ENCODE data around the gene PATE4.

The PATE4 gene, protein sequence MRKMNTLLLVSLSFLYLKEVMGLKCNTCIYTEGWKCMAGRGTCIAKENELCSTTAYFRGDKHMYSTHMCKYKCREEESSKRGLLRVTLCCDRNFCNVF

DNA sequence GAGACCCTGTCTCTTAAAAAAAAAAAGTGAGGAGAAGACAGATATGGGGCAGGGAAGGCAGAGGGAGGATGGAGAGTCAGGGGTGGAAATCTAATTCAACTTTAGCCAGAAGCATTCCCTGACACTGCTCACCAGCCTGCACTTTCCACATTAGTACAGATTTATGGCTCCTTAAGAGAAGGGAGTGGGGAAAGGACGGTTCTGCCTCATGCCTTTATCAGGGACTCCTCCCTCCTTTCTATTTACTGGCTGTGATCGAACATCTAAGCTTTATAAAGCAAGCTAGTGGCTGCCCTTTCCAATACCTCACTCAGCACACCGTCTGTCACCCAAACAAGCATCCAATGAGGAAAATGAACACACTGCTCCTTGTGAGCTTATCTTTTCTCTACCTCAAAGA, at the start of gene PATE4:
Gene PATE4, plus strand, starts transcription at position 301 of the 400 bp plus-strand sequence. Its CDS starts 44 bp downstream, at position 345.
- H3K4me3 ChIP-seq (ENCODE audit: low read depth, low read length): no peak within 1 kb of the TSS
- TF ChIP-seq, protein P1, sequence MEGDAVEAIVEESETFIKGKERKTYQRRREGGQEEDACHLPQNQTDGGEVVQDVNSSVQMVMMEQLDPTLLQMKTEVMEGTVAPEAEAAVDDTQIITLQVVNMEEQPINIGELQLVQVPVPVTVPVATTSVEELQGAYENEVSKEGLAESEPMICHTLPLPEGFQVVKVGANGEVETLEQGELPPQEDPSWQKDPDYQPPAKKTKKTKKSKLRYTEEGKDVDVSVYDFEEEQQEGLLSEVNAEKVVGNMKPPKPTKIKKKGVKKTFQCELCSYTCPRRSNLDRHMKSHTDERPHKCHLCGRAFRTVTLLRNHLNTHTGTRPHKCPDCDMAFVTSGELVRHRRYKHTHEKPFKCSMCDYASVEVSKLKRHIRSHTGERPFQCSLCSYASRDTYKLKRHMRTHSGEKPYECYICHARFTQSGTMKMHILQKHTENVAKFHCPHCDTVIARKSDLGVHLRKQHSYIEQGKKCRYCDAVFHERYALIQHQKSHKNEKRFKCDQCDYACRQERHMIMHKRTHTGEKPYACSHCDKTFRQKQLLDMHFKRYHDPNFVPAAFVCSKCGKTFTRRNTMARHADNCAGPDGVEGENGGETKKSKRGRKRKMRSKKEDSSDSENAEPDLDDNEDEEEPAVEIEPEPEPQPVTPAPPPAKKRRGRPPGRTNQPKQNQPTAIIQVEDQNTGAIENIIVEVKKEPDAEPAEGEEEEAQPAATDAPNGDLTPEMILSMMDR (IDR thresholded peaks at IDR 0.05; ENCODE audit: low read depth, low read length, missing control alignments): no peak
- DNase-seq (ENCODE audit: low read depth): no peak

DNA sequence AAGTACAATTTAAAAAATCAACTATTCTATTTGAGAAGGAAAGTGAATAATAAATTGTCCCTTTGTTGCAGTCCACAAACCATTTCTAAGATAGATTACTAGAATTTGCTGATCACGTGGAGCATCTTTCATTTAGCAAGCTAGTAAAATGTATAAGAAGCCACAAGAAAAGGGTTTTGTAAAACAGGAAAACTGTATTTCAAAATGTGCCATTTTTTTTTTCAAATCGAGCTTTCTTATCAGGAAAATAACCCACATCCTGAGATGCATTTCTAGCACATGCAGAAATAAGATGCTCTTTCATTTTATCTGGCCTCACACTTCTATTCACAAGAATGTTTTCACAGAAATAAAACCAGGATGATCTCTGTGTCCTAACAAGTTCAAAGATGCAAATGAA, 48.4 kb upstream of the PATE4 start:
- TF ChIP-seq, protein P1 (IDR thresholded peaks at IDR 0.05; ENCODE audit: low read depth, low read length, missing control alignments): no peak
- H3K4me3 ChIP-seq (ENCODE audit: low read depth, low read length): no peak overlapping the region
- no peak for DNase-seq (ENCODE audit: low read depth)

DNA sequence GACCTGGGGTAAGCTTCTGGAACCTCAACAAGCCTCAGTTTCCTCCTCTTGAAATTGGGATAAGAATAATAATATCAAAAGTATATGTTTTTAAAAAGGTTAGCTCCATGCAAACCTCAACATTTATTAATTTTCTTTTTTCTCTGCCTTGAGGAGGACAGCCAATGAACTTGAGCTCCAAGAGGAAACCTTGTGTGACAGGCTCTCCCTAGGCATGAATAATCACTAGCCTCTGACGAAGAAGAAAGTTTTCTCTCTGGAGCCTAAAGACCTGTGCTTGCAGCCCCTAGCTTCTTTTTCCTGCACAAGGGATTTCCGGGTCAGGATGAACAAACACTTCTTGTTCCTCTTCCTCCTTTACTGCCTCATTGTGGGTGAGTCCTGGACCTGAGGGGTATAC, 45.3 kb upstream of the PATE4 start, which contains the start of gene PATE3:
Gene PATE3, plus strand, starts transcription at position 301 of the 400 bp plus-strand sequence. Its CDS starts 25 bp downstream, at position 326.
- TF ChIP-seq, protein P1 (IDR thresholded peaks at IDR 0.05; ENCODE audit: low read depth, low read length, missing control alignments): no peak
- DNase-seq (ENCODE audit: low read depth): no peak
- H3K4me3 ChIP-seq (ENCODE audit: low read depth, low read length): no peak within 1 kb of the TSS

DNA sequence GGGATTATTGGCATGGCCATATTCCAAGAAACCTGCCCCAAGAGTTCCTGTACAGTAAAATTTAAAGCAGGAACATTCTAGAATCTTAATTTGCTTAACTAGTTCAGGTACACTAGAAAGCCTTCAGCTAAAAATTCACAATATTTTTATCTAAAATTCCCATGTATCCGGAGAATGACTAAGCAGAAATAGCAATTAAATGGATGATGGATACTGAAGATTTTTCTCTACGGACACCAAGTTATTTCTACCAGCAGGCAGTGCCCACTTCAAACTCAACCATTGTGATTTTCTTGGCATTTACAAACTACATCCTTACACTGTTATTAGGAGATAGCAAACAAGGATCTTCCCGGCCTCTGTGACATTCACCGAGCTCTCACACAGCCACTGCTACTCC, 42.3 kb upstream of the PATE4 start:
- H3K4me3 ChIP-seq (ENCODE audit: low read depth, low read length): no peak overlapping the region
- TF ChIP-seq, protein P1 (IDR thresholded peaks at IDR 0.05; ENCODE audit: low read depth, low read length, missing control alignments): no peak
- DNase-seq (ENCODE audit: low read depth): no peak

DNA sequence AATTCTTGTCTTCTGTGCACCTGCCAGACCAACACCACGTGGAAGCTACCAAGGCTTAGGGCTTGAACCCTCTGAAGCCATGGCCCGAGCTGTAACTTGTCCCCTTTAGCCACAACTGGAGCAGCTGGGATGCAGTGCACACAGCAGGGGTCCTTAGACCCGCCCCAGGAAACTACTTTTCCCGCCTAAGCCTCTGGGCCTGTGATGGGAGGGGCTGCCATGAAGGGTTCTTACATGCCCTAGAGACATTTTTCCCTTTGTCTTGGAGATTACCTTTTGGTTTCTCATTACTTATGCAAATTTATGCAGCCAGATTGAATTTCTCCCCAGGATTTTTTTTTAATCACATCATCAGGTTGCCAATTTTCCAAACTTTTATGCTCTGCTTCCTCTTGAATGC, 35.5 kb upstream of the PATE4 start:
- no peak for DNase-seq (ENCODE audit: low read depth)
- TF ChIP-seq, protein P1 (IDR thresholded peaks at IDR 0.05; ENCODE audit: low read depth, low read length, missing control alignments): no peak
- H3K4me3 ChIP-seq (ENCODE audit: low read depth, low read length): no peak overlapping the region

DNA sequence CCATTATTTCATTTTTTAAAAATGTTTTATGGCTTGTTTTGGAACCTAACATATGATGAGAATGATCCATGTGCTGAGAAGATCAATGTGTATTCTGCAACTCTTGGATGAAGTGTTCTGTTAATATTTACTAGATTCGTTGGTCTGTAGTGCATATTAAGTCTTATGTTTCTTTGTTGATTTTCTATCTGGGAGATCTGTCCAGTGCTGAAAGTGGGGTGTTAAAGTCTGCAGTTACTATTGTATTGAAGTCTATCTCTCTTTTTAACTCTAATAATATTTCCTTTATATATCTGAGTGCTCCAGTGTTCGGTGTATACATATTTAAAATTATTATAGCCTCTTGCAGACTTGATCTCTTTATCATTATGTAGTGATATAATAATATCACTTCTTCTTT, 33.3 kb upstream of the PATE4 start:
- TF ChIP-seq, protein P1 (IDR thresholded peaks at IDR 0.05; ENCODE audit: low read depth, low read length, missing control alignments): no peak
- DNase-seq (ENCODE audit: low read depth): no peak
- no peak overlapping the region for H3K4me3 ChIP-seq (ENCODE audit: low read depth, low read length)

DNA sequence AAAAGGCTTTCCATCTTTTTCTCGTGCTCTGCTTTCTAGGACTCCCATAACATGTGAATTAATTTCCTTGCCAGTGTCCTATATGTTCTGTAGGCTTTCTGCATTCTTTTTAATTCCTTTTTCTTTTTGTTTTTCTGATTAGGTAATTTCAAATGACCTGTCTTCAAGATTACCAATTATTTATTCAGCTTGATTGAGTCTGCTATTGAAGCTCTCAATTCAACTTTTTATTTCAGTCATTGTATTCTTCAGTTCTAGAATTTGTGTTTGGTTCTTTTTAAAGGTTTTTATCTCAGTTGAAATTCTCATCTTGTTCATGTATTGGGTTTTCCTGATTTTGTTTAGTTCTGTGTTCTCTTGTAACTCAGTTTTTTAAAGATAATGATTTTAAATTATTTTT, 30.7 kb upstream of the PATE4 start:
- TF ChIP-seq, protein P1 (IDR thresholded peaks at IDR 0.05; ENCODE audit: low read depth, low read length, missing control alignments): no peak

More for the DNA sequence above, 30.7 kb upstream of the PATE4 start:
- H3K4me3 ChIP-seq (ENCODE audit: low read depth, low read length): no peak overlapping the region
- no peak for DNase-seq (ENCODE audit: low read depth)
